Measurements from ENCODE around the gene FSTL4. TPM values are rescaled to one million over a fixed set of nuclear protein-coding genes. Genes with fewer than 3 reads are reported as not detected.

Gene FSTL4
- polyA plus RNA-seq, 4 donors = 0.25 to 1.5 TPM; not detected in 2

DNA sequence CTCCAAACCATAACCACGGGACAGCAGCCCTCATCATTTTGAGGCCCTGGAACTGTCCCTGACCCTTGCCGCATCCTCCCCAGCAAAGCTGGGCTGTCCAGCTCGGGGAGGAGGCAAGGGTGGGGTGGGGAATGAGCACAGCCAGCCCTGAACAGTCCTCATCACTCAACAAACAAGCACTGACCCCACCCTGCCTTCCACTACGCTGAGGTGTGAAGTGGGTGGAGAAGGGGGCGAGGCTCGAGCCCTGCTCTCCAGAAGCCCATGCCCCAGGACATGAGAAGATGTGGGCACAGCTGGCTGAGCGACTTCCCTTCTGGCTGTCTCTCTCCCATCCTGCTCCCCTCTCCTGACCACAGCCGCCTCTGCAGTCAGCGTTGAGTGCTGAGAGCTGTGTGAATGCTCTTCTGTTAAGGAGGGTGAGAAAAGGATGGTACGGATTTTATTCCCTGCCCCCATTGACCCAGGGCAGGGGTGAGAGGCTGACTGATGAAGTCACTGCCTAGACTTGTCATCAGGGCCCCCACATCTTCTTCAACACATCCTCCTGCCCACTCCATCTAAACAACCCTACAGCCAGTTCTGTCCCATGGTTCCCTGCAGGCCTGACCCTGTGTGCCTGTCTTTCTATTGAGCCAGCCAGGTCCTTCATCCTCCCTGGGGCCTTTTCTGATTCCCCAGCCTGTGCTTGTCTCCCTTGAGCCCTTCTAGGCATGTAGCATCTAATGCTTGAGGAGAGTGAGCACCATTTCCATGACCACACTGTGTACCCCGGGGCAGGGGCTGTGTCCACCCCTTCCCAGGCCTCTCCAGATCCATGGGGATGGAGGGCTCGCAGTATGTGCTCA is 276.0 kb downstream of the FSTL4 start:
- H3K27ac ChIP-seq (ENCODE audit: low read depth in 1 of 3, low read length in 2 of 3) = no peak overlapping the region
- H3K27me3 ChIP-seq (ENCODE audit: control insufficient read depth in 3 of 3, insufficient read depth in 3 of 3, low read length in 3 of 3) = no peaks in the 10 kb centered on the region
- no peak for DNase-seq
- 56 to 63% (median 57%) methylated on average over 12 of the region's 12 CpGs for WGBS, 3 donors
- no peak for FAIRE-seq
- no peaks in the 10 kb centered on the region for H3K36me3 ChIP-seq (ENCODE audit: control insufficient read depth in 3 of 3, insufficient read depth in 2 of 3, low read depth in 1 of 3, low read length in 3 of 3)
- H3K9me3 ChIP-seq (ENCODE audit: control insufficient read depth in 2 of 2, insufficient read depth in 1 of 2, low read depth in 1 of 2, low read length in 1 of 2) = no peaks in the 10 kb centered on the region
- H3K4me3 ChIP-seq (ENCODE audit: low read depth in 1 of 3, low read length in 3 of 3) = no peak overlapping the region
- H3K4me1 ChIP-seq (ENCODE audit: control insufficient read depth in 3 of 3, insufficient read depth in 2 of 3, low read depth in 1 of 3, low read length in 2 of 3) = peaks cover 0 to 11% (median 0%) of the 10 kb centered on the region in 3 donors

DNA sequence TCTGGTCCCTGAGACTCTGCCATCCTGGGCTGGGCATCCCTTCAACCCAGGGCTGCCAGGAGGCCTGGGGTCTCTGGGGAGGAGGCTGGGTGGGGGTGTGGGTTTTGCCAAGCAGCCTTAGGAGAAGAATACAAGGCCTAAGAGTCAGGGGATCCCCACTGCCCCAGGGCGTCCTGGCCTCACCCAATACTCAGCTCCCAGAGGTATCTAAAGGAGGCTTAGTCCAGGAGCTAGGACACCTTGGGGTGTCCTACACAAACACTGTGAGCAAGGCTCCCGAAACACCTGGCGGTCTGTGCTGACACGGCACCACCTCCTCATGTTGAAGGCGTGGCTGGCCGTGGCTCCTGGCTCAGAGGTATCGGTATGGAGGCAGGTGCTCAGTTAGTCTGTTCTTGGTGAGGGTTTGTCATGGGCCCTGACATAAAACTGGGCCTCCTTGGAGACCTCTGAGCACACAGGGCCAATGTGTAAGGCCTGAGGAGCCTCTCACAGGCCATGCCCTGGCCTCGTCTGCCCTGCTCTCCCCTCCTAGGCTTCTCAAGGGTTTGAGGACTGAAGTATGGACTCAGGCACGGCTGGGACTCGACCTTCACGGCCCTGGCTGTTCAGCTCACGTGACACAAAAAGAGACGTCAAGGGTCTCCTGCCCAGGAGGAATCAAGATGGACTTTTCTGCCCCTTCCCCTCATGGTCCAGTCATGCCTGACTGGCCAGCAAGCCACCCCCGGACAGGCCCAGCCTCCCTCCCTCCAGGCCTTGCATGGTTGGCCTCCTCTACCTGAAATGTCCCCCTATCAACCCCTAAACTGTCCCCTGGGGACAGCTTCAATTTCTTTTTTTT is 277.3 kb downstream of the FSTL4 start:
- Histone ChIP-seq H3K4me1 (ENCODE audit: control insufficient read depth in 3 of 3, insufficient read depth in 2 of 3, low read depth in 1 of 3, low read length in 2 of 3) (peaks cover 0 to 6% (median 0%) of the 10 kb centered on the region in 3 donors), H3K27me3 (ENCODE audit: control insufficient read depth in 3 of 3, insufficient read depth in 3 of 3, low read length in 3 of 3) (peaks cover 0 to 5% (median 0%) of the 10 kb centered on the region in 3 donors), H3K27ac (ENCODE audit: low read depth in 1 of 3, low read length in 2 of 3) (no peak overlapping the region), H3K4me3 (ENCODE audit: low read depth in 1 of 3, low read length in 3 of 3) (no peak overlapping the region), H3K9me3 (ENCODE audit: control insufficient read depth in 2 of 2, insufficient read depth in 1 of 2, low read depth in 1 of 2, low read length in 1 of 2) (no peaks in the 10 kb centered on the region), H3K36me3 (ENCODE audit: control insufficient read depth in 3 of 3, insufficient read depth in 2 of 3, low read depth in 1 of 3, low read length in 3 of 3) (no peaks in the 10 kb centered on the region)
- 58 to 88% (median 75%) methylated on average over 14 of the region's 14 CpGs for WGBS, 3 donors
- FAIRE-seq (no peak), DNase-seq (no peak)

GRCh38 chr5:133333326-133334150 is 278.8 kb downstream of the FSTL4 start:
- Histone ChIP-seq H3K9me3 (ENCODE audit: control insufficient read depth in 2 of 2, insufficient read depth in 1 of 2, low read depth in 1 of 2, low read length in 1 of 2) (no peaks in the 10 kb centered on the region), H3K4me1 (ENCODE audit: control insufficient read depth in 3 of 3, insufficient read depth in 2 of 3, low read depth in 1 of 3, low read length in 2 of 3) (no peaks in the 10 kb centered on the region), H3K27me3 (ENCODE audit: control insufficient read depth in 3 of 3, insufficient read depth in 3 of 3, low read length in 3 of 3) (peaks cover 0 to 5% (median 0%) of the 10 kb centered on the region in 3 donors), H3K27ac (ENCODE audit: low read depth in 1 of 3, low read length in 2 of 3) (no peak overlapping the region), H3K4me3 (ENCODE audit: low read depth in 1 of 3, low read length in 3 of 3) (no peak overlapping the region), H3K36me3 (ENCODE audit: control insufficient read depth in 3 of 3, insufficient read depth in 2 of 3, low read depth in 1 of 3, low read length in 3 of 3) (no peaks in the 10 kb centered on the region)
- no peak for FAIRE-seq
- 63 to 79% (median 68%) methylated on average over 11 of the region's 11 CpGs for WGBS, 3 donors
- DNase-seq = no peak

GRCh38 chr5:133332439-133333024 is 279.8 kb downstream of the FSTL4 start:
- Histone ChIP-seq H3K36me3 (ENCODE audit: control insufficient read depth in 3 of 3, insufficient read depth in 2 of 3, low read depth in 1 of 3, low read length in 3 of 3) (no peaks in the 10 kb centered on the region), H3K27ac (ENCODE audit: low read depth in 1 of 3, low read length in 2 of 3) (no peak overlapping the region), H3K27me3 (ENCODE audit: control insufficient read depth in 3 of 3, insufficient read depth in 3 of 3, low read length in 3 of 3) (peaks cover 0 to 5% (median 0%) of the 10 kb centered on the region in 3 donors), H3K4me3 (ENCODE audit: low read depth in 1 of 3, low read length in 3 of 3) (no peak overlapping the region), H3K4me1 (ENCODE audit: control insufficient read depth in 3 of 3, insufficient read depth in 2 of 3, low read depth in 1 of 3, low read length in 2 of 3) (no peaks in the 10 kb centered on the region), H3K9me3 (ENCODE audit: control insufficient read depth in 2 of 2, insufficient read depth in 1 of 2, low read depth in 1 of 2, low read length in 1 of 2) (no peaks in the 10 kb centered on the region)
- no peak for FAIRE-seq
- DNase-seq = no peak
- WGBS, 3 donors = 70 to 78% (median 73%) methylated on average over 5 of the region's 5 CpGs

DNA sequence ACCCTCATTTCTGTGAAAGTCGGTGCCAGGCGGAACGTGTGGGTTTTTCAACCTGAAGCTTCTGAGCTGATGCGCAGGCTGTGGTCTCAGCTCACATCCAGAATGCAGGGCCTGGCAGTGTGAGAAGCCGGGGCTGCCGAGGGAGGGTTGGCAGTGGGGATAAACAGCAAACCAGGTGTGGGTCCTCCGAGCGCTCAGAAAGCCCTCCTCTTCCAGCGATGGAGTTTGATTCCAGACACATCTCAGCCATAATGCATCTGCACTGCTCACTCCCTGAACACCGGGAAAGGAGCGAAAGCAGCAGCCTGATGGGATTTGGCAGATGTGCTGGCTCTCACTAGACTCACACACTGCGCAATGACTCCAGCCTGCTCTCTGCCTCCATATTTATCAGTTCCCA is 280.4 kb downstream of the FSTL4 start:
- no peak overlapping the region for H3K4me3 ChIP-seq (ENCODE audit: low read depth in 1 of 3, low read length in 3 of 3)
- no peaks in the 10 kb centered on the region for H3K4me1 ChIP-seq (ENCODE audit: control insufficient read depth in 3 of 3, insufficient read depth in 2 of 3, low read depth in 1 of 3, low read length in 2 of 3)
- no peak for FAIRE-seq
- H3K9me3 ChIP-seq (ENCODE audit: control insufficient read depth in 2 of 2, insufficient read depth in 1 of 2, low read depth in 1 of 2, low read length in 1 of 2) = no peaks in the 10 kb centered on the region
- peaks cover 0 to 5% (median 0%) of the 10 kb centered on the region in 3 donors for H3K27me3 ChIP-seq (ENCODE audit: control insufficient read depth in 3 of 3, insufficient read depth in 3 of 3, low read length in 3 of 3)
- no peaks in the 10 kb centered on the region for H3K36me3 ChIP-seq (ENCODE audit: control insufficient read depth in 3 of 3, insufficient read depth in 2 of 3, low read depth in 1 of 3, low read length in 3 of 3)
- 77 to 83% (median 79%) methylated on average over 12 of the region's 12 CpGs for WGBS, 3 donors
- DNase-seq = no peak
- no peak overlapping the region for H3K27ac ChIP-seq (ENCODE audit: low read depth in 1 of 3, low read length in 2 of 3)

- Histone ChIP-seq H3K9me3 (ENCODE audit: control insufficient read depth in 2 of 2, insufficient read depth in 1 of 2, low read depth in 1 of 2, low read length in 1 of 2) (no peaks in the 10 kb centered on the region), H3K4me1 (ENCODE audit: control insufficient read depth in 3 of 3, insufficient read depth in 2 of 3, low read depth in 1 of 3, low read length in 2 of 3) (no peaks in the 10 kb centered on the region), H3K27ac (ENCODE audit: low read depth in 1 of 3, low read length in 2 of 3) (no peak overlapping the region), H3K36me3 (ENCODE audit: control insufficient read depth in 3 of 3, insufficient read depth in 2 of 3, low read depth in 1 of 3, low read length in 3 of 3) (no peaks in the 10 kb centered on the region), H3K4me3 (ENCODE audit: low read depth in 1 of 3, low read length in 3 of 3) (no peak overlapping the region), H3K27me3 (ENCODE audit: control insufficient read depth in 3 of 3, insufficient read depth in 3 of 3, low read length in 3 of 3) (peaks cover 0 to 5% (median 0%) of the 10 kb centered on the region in 3 donors)
- DNase-seq (no peak), FAIRE-seq (no peak)
- WGBS, 3 donors = 79 to 92% (median 81%) methylated on average over 3 to 5 of the region's 5 CpGs
These were observed 281.4 kb downstream of the FSTL4 start for GRCh38 chr5:133330956-133331355.

DNA sequence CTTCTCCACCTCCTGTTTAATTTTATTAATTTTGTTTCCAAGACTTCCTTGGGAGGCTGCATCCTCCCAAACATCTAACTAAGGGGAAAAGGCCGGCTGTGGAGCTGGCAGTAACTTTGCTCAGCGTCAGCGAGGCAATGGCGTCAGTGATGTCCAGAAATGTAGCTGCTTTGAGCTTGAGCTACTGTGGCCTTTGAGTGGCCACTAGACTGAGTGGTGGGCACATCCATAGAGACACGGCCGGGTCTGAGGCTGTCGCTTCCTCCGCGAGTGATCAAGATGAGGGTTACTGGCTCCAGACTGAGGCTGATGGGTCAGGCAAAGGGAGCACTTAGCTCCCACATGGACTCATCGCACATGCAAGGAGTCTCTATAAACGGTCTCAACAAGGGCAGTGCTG is 283.5 kb downstream of the FSTL4 start:
- H3K27ac ChIP-seq (ENCODE audit: low read depth in 1 of 3, low read length in 2 of 3) = no peak overlapping the region
- peaks cover 0 to 13% (median 0%) of the 10 kb centered on the region in 3 donors for H3K27me3 ChIP-seq (ENCODE audit: control insufficient read depth in 3 of 3, insufficient read depth in 3 of 3, low read length in 3 of 3)
- 92 to 94% (median 93%) methylated on average over 11 of the region's 11 CpGs for WGBS, 3 donors
- FAIRE-seq (no peak), DNase-seq (no peak)
- no peak overlapping the region for H3K4me3 ChIP-seq (ENCODE audit: low read depth in 1 of 3, low read length in 3 of 3)
- no peaks in the 10 kb centered on the region for H3K9me3 ChIP-seq (ENCODE audit: control insufficient read depth in 2 of 2, insufficient read depth in 1 of 2, low read depth in 1 of 2, low read length in 1 of 2)
- no peaks in the 10 kb centered on the region for H3K4me1 ChIP-seq (ENCODE audit: control insufficient read depth in 3 of 3, insufficient read depth in 2 of 3, low read depth in 1 of 3, low read length in 2 of 3)
- H3K36me3 ChIP-seq (ENCODE audit: control insufficient read depth in 3 of 3, insufficient read depth in 2 of 3, low read depth in 1 of 3, low read length in 3 of 3) = no peaks in the 10 kb centered on the region

Data from small intestine (tissue), 7 donors.